ELR (cell line): ENCODE data around the gene ARL9.

ENCODE experiments used
- DNase-seq: peaks from one replicate; pipeline ENCODE4 v3.0.0-alpha.2; 2015; ENCODE audit warnings: low read depth

The ARL9 gene

DNA sequence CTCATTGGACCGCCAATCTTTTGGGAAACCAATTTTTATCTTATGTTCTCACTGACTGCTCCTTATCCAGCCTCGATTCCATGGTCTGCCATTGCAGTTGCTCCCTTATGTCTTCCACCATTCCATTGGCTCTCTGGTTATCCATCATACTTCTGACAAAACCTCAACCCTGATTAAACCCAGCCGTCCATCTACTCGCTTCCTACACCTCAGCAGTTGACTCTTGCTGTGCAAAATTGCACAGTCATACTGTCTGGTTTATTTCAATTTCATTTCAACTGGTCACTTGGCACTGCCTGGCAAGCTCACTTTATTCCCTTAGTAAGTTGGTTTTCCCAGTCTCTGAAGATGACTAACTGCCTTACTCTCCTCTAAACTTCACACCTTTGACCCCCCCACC, 26.2 kb downstream of the ARL9 start:
- DNase-seq = no peak

DNA sequence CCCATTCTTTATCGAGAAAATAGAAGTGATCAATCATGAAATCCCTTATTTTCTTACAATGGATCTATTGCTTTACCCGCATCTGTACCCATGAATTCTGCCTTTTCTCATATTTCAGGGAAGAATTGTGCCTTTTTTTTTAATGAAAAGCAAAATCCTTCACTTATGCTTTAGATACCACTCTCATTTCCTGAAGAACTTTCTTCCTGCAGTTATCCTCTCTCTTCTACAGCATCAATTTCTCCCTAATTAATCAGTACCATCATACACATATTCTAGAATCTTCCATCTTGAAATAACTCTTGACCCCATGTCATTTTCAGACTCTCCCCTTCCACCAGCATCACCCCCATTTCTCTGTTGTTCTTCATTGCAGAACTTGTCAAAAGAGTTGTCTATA, 26.6 kb downstream of the ARL9 start:
- DNase-seq = no peak

DNA sequence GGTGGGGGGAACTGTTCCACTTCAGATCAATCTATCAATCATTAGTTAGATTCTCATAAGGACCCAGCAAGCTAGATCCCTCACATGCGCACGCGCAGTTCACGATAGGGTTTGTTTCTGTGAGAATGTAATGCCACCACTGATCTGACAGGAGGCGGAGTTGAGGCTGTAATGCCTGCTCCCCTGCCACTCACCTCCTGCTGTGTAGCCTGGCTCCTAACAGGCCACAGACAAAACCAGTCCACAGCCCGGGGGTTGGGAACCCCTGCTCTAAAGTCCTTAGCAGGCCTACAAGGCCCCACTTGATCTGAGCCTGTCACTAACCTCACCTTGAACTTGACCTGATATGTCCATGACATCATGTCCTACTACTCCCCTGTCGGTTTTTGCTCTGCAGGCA, 30.3 kb downstream of the ARL9 start:
- DNase-seq = no peak

DNA sequence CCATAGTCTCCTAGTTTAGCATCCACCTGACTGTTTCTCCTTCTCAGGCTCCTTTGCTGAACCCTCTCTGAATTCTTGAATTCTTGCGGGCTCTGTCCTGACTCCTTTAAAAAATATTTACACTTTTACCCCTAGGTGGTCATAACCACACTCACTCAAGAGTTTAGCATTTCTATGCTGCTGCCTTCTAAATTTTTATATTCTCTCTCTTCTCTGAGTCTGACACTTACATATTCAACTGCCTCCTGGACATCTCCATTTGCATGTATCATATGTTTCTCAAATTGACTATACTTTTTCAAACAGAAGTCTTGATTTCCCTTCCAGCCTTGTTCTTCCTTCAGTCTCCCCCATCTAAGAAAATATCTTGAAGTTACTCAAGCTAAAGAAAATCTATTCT, 31.6 kb downstream of the ARL9 start:
- DNase-seq = no peak

DNA sequence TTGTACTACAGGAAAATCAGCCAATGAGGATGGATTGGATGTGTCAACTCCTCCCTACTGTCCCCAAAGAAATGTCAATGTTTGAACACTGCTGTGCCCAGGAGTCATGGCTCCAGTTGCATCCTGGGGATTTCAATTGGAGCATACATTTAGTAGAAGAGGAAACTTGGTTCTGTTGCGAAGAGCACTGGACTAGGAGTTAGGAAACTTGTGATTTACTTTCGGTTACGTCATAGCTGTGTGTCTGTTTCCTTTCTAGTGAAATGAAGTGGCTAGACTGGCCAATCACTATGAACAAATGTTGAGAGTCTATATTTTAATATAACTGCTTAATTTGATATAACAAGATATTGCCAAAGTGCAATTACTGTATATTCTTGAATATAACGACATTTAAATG, 35.2 kb downstream of the ARL9 start:
- DNase-seq = no peak

DNA sequence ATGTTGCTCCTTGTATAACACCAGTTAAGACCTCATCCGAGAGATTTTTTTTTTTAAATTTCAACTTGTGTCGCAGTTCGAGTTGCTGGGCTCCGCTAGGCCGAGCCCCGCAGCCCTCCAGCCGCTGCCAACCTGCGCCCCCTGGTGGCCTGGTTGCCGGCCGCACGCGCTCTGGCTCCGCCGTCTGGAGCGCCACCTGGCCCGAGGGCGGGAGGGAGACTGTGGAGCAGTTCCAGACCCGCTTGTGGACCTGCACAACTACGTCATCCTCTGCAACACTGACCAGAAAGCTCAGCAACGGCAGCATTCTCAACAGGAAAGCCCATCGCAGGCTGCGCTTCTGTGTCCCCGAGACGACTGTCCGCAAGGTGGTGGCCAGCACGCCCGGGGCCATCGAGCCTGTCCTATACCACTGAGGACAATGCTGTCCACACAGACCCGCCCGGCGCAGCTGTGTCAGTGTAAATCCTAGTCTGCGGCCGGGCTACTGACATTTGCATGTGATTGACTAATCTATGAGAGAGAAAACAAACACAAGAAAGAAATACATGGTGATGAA, 39.1 kb downstream of the ARL9 start:
- peak; percentile 86 for DNase-seq

DNA sequence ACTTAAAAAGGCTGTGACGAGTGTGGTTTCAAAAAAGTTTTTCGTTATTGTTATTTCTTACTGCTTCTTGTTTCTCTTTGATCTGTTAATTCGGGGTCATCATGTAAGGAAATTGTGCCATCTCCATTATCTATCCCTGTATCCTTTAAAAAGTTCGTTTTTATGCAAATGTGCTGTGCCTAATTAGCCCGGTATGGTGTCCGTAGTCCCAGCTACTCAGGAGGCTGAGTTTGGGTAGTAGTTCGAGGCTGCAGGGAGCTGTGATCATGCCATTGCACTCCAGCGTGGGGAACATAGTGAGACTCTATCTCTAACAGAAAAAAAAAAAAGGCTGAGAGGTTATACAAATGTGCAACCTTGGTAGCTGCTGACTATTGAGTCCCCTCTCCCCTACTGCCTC, 45.1 kb downstream of the ARL9 start:
- no peak for DNase-seq

DNA sequence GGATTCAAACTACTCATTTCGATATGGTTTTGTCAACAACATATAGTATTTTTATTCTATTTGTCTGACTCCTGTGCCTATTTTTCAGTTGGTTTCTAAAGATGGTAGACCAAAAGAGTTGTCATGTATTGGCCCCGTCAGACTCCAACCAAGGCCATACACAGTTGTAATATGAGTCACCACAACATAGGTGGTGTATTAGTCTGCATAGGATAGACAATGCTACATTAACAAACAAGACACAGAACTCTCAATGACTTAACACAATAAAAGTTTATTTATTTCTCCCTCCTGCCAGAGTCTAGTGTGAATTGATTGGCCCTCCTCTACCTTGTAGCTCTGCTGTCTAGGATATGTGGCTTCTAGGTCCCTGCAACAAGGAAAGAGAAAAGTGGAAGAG, 45.9 kb downstream of the ARL9 start:
- no peak for DNase-seq

DNA sequence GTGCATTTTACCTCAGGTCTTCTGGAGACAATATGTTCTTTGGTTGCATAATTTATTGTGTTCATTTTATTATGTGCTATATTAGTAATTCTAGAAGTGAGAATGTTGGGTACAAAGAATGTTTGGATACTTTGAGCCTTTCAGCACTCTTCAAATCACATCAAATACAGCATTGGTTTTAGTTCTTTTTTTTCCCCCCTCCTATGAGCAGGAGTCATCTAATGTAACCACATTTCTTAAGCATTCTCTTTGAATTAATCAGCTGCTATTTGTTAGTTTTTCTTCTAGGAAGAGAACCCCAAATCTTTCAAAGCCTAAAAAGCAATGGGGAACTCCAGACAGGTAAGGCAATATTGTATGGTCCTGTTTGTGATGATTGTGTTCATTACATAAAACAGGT, 46.7 kb downstream of the ARL9 start:
- no peak for DNase-seq

DNA sequence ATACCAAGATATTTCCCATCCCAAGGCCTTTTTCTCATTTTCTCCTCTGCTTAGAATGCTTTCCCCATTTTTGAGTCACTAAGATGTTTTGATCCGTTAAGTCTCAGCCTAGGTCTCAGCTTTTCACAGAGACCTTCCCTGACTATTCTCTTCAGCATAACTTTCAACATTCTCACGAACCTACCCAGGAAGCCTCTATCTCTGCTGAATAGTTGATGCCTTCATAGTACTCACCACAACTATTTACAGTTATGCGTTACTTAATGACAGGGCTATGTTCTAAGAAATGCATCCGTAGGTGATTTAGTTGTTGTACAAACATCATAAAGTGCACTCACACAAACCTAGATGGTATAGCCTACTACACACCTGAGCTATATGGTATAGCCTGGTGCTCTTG, 64.5 kb downstream of the ARL9 start:
- DNase-seq = peak; percentile 14
